Brain pericyte (primary cell): ENCODE results near the gene GPR6.

Experiments used
- DNase-seq: peaks from one replicate; pipeline ENCODE4 v3.0.0-alpha.2; 2012; ENCODE audit warnings: low read depth, low spot score

The GPR6 gene, protein sequence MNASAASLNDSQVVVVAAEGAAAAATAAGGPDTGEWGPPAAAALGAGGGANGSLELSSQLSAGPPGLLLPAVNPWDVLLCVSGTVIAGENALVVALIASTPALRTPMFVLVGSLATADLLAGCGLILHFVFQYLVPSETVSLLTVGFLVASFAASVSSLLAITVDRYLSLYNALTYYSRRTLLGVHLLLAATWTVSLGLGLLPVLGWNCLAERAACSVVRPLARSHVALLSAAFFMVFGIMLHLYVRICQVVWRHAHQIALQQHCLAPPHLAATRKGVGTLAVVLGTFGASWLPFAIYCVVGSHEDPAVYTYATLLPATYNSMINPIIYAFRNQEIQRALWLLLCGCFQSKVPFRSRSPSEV

GRCh38 chr6:109978174-109979032 lies at the start of gene GPR6:
Gene GPR6, plus strand, starts transcription at chr6:109978311. Its CDS starts 802 bp downstream, at chr6:109979113.
- no peak for DNase-seq

- no peak for DNase-seq
Observed at GRCh38 chr6:109934293-109934692, 43.8 kb upstream of the GPR6 start.

- no peak for DNase-seq
Observed at GRCh38 chr6:109939654-109940053, 38.5 kb upstream of the GPR6 start.

GRCh38 chr6:109944448-109944847 lies 33.7 kb upstream of the GPR6 start:
- no peak for DNase-seq

- no peak for DNase-seq
Observed at GRCh38 chr6:109945091-109945490, 33.0 kb upstream of the GPR6 start.

DNA sequence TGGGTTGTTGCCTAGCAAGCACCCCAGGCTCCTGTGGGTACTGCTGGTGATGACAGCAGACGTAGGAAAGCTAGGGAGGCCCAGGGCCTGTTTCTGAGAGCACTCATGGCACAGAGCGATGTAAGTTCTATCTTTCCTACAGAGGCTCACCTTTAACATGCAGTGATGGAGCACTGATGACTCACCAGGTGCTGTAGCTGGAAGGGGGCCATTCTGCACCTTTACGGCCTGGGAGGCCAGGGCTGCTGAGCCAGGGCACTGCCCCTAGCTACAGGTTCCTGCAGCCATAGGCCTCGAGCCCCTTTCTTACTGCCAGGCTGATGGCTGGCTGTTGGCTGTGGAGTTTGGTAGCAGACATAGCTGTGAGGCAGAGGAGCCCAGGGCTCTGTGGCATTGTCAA lies 31.1 kb upstream of the GPR6 start:
- DNase-seq = no peak

- no peak for DNase-seq
Observed at GRCh38 chr6:109949281-109950065, 28.6 kb upstream of the GPR6 start.

DNA sequence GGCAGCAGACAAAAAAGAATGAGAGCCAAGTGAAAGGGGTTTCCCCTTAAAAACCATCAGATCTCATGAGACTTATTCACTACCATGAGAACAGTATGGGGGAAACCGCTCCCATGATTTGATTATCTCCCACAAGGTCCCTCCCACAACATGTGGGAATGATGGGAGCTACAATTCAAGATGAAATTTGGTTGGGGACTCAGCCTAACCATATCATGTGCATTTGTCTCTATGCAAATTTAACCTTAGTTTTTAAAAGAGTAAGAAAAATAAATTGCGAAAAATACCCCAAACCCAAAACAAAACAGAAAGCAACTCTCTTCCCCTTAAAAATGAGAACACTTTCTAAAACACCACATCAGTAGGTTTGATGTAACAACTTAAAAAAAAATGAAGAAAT lies 22.6 kb upstream of the GPR6 start:
- DNase-seq = no peak

DNA sequence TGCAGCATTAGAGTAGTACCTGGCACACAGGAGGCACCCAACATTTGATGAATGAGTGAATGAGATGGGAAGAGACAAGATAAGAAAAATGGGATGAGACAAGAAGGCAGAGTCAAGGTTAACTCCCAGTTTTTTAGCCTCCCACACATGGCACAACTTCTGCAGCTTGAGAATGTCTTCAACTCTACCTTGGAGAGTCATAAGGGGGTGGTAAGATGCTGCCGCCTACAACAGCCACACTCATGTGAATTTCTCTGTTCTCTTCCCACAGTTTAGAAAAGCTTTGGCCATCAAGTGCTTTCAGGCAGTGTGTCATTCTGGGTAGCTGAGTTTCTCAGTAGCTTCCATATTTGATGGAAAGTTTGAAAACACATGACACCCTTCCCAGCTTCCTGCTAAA lies 19.5 kb upstream of the GPR6 start:
- no peak for DNase-seq

- DNase-seq = no peak
Observed at GRCh38 chr6:109961611-109962041, 16.5 kb upstream of the GPR6 start.

- DNase-seq = no peak
Observed at GRCh38 chr6:109962271-109962670, 15.8 kb upstream of the GPR6 start.

- no peak for DNase-seq
Observed at GRCh38 chr6:109963598-109964170, 14.4 kb upstream of the GPR6 start.

GRCh38 chr6:109964949-109965348 lies 13.2 kb upstream of the GPR6 start:
- DNase-seq = no peak

DNA sequence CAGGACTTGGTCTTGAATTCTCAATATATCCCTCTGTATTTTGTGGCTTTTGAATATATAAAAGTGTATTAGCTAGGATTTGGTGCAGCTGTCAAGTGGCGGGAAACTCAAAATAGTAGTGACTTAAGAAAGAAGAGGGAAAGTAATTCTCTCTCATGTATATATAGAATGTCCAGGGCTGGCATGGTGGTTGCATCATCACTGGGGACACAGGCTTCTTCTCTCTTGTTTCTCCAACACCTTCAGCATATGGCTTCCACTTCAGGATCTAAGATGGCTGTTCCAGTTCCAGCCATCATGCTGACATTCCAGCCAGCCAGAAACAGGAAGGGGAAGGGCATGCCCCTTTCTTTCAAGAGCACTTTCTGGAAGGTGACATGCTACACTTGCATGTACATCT lies 11.8 kb upstream of the GPR6 start:
- no peak for DNase-seq

DNA sequence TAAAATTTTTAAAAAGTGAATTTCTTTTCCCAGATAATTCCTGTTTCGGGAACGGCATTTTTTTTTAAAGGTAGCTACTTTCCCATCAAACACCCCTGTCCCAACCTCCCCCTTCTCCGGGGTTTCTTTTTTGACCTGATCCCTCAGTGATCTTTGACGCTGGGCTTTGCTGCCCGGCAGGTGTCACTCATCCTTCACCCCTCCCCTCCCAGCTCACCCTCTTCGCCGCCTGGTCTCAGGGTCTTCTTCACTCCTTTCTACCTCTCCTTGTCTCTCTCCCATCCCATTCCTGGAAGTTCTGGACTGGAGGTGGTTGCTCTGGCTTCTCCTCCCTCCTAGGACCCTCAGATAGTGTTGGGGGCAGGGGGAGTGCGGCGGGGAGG lies 329 bp upstream of the GPR6 start:
- no peak for DNase-seq

GRCh38 chr6:109979033-109979921 lies 1.2 kb downstream of the GPR6 start:
- DNase-seq = no peak

DNA sequence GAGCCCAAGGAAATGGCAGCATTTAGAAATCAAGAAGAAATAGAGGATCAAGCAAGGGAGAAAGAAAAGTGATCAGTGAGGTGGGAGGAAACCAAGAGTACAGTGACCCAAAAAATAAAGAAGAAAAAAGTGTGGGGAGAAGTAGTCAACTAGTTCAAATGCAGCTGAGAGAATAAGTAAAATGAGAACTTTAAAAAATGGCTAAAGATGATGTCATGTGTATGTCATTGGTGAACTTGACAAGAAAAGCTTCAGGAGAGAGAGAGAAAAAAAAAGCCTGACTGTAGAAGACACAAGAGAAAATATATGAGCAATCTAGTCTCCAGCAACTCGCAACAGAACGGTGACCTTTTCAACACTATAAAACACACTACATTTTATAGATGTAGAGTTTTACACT lies 6.3 kb downstream of the GPR6 start:
- no peak for DNase-seq

- no peak for DNase-seq
Observed at GRCh38 chr6:109987196-109987595, 9.1 kb downstream of the GPR6 start.

GRCh38 chr6:109991201-109992101 lies 13.3 kb downstream of the GPR6 start:
- DNase-seq = no peak
